Measurements from ENCODE around the gene PAQR7. TPM values are rescaled to one million over a fixed set of nuclear protein-coding genes. Genes with fewer than 3 reads are reported as not detected.

Gene PAQR7
- total RNA-seq, 6 experiments from 2014 or later = 16.0 to 19.5 (median 17.9) TPM

DNA sequence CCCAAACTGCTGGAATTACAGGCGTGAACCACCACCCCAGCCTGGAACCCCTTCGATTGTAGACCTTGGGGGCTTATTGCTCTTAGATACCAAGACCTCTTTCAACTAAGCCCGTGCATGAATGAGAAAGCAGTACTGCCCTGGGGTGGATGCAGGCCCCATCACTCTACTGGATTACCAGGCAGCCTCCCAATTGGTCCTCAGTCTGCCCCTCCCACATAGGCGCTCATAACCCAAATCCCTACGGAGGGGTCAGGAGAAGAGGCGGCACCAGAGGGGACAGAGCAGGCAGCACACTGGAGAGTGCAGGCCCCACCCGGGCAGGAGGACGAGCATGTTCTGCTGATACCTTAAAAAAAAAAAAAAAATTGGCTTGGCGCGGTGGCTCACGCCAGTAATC lies 43.1 kb upstream of the PAQR7 start:
- TF ChIP-seq, protein P1, sequence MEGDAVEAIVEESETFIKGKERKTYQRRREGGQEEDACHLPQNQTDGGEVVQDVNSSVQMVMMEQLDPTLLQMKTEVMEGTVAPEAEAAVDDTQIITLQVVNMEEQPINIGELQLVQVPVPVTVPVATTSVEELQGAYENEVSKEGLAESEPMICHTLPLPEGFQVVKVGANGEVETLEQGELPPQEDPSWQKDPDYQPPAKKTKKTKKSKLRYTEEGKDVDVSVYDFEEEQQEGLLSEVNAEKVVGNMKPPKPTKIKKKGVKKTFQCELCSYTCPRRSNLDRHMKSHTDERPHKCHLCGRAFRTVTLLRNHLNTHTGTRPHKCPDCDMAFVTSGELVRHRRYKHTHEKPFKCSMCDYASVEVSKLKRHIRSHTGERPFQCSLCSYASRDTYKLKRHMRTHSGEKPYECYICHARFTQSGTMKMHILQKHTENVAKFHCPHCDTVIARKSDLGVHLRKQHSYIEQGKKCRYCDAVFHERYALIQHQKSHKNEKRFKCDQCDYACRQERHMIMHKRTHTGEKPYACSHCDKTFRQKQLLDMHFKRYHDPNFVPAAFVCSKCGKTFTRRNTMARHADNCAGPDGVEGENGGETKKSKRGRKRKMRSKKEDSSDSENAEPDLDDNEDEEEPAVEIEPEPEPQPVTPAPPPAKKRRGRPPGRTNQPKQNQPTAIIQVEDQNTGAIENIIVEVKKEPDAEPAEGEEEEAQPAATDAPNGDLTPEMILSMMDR (IDR thresholded peaks at IDR 0.05) = no peak
- H3K9me3 Mint-ChIP-seq = no peaks in the 10 kb centered on the region
- no peak for DNase-seq
- no peaks in the 10 kb centered on the region for H3K36me3 Mint-ChIP-seq (ENCODE audit: low read depth)
- peaks cover 9% of the 10 kb centered on the region; the same call in 1 of the 2 replicates for H3K27me3 Mint-ChIP-seq (ENCODE audit: insufficient read depth)
- no peak overlapping the region for H3K27ac Mint-ChIP-seq
- no peak overlapping the region for H3K4me3 Mint-ChIP-seq
- peaks cover 30% of the 10 kb centered on the region for H3K4me1 Mint-ChIP-seq (ENCODE audit: low read depth)

DNA sequence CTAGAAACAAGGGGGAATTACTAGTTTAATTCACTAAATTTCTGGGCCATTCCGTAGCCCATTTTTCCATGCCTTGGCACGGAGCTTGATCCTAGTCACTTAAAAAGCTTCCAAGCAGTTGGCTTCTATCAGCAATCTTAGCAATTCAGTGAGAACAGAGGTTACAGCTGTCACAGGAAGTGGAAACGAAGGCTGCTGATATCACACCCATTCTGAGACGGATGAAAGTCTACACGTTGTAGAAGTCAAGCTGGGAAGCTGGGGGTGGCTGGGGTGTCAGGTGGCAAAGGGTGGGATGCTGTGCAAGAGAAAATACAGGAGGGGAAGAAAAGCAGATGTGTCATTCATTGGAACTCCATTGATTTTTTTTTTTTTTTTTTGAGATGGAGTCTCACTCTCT lies 42.5 kb upstream of the PAQR7 start:
- H3K27me3 Mint-ChIP-seq (ENCODE audit: insufficient read depth) = peaks cover 8% of the 10 kb centered on the region; the same call in 1 of the 2 replicates
- H3K4me3 Mint-ChIP-seq = no peak overlapping the region
- H3K27ac Mint-ChIP-seq = no peak overlapping the region; the same call in 1 of the 2 replicates

DNA sequence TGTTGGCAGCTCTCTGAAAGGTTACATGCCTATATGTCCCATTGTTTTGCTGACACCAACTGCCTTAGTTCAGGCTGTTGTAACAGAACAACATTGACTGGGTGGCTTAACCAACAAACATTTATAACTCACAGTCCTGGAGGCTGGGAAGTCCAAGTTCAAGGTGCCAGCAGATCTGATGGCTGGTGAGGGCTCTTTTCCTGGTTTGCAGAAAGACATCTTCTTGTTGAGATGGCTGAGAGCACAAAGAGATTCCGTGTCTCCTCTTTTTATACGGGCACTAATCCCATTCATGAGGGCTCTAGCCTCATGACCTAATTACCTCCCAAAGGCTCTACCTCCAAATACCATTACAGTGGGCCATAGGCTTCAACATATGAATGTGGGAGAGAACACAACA lies 41.0 kb upstream of the PAQR7 start:
- Mint-ChIP-seq H3K36me3 (ENCODE audit: low read depth) (no peaks in the 10 kb centered on the region), H3K4me1 (ENCODE audit: low read depth) (peaks cover 28% of the 10 kb centered on the region), H3K4me3 (no peak overlapping the region), H3K9me3 (peaks cover 4% of the 10 kb centered on the region; the same call in 1 of the 2 replicates), H3K27me3 (ENCODE audit: insufficient read depth) (peaks cover 4% of the 10 kb centered on the region; the same call in 1 of the 2 replicates), H3K27ac (no peak overlapping the region)
- TF ChIP-seq, protein P1 (IDR thresholded peaks at IDR 0.05) = no peak
- no peak for DNase-seq

More for the DNA sequence above, 42.5 kb upstream of the PAQR7 start:
- Mint-ChIP-seq H3K36me3 (ENCODE audit: low read depth) (no peaks in the 10 kb centered on the region), H3K9me3 (no peaks in the 10 kb centered on the region), H3K4me1 (ENCODE audit: low read depth) (peaks cover 24% of the 10 kb centered on the region)
- TF ChIP-seq, protein P1 (IDR thresholded peaks at IDR 0.05) = no peak
- DNase-seq = no peak

DNA sequence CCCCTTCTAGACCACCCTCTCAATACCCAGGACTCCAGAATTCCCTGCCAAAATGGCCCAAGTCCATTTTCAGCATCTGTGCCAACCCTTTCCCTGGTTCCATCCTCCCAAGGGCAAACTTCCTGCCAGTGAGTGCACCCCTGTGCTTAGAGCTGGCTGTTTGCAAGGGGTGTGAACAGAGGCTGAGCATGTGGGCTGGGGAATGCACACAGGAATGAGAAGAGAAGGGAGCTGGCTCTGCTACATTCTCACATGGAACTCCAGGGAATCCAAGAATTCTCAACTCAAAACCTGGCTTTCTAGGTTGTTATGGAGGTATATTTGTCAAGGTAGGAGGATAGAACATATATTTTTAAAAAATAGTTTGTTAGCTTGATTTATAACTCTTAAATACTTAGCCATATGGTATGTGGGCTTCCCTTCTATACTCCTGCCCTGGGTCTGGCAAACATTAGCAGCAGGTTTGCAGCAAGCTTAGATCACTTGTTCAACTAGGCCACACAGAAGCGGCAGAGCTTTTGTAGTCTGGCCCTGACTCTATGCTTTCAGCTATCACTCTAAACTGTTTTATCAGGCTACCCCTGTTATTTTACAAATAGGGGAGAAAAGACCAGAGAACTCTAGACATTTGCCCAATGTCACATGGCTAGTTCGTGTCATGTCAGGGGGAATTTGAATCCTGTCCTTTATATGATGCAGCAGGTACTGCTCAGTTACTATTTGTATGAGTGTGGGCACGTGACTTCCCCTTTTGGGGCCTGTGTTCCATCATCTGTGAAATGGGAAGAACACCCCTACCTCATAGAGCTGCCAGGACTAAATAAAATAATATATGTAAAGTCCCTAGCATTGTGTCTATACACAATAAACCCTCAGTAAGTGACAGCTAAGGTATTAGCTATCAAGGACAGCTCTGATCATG lies 38.8 kb upstream of the PAQR7 start:
- no peak for DNase-seq
- H3K9me3 Mint-ChIP-seq = peaks cover 4% of the 10 kb centered on the region; the same call in 1 of the 2 replicates
- H3K27me3 Mint-ChIP-seq (ENCODE audit: insufficient read depth) = peaks cover 5% of the 10 kb centered on the region
- no peak overlapping the region for H3K4me3 Mint-ChIP-seq
- H3K36me3 Mint-ChIP-seq (ENCODE audit: low read depth) = no peaks in the 10 kb centered on the region
- H3K27ac Mint-ChIP-seq = no peak overlapping the region
- H3K4me1 Mint-ChIP-seq (ENCODE audit: low read depth) = peaks cover 38% of the 10 kb centered on the region
- TF ChIP-seq, protein P1 (IDR thresholded peaks at IDR 0.05) = no peak

DNA sequence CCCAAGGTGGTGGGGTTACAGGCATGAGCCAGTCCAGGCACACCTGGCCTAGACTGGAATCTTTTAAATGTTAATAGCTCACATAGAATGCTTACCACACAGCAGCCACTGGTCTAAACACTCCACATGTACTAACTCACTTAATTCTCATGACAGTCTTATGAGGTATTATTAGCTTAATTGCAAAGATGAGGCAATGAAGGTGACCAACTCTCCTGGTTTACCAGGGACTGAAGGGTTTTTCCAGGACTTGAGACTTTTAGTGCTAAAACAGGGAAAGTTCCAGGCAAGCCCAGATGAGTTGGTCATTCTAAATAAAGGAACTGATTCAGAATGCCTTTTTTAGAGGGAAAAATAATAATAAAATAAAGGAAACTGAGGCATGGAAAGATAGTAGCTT lies 37.7 kb upstream of the PAQR7 start:
- Mint-ChIP-seq H3K36me3 (ENCODE audit: low read depth) (no peaks in the 10 kb centered on the region), H3K4me1 (ENCODE audit: low read depth) (peaks cover 40% of the 10 kb centered on the region), H3K9me3 (peaks cover 4% of the 10 kb centered on the region; the same call in 1 of the 2 replicates), H3K27ac (no peak overlapping the region), H3K27me3 (ENCODE audit: insufficient read depth) (peaks cover 5% of the 10 kb centered on the region), H3K4me3 (no peak overlapping the region)
- TF ChIP-seq, protein P1 (IDR thresholded peaks at IDR 0.05) = no peak
- no peak for DNase-seq
